Suprapubic skin (tissue), 4 donors: ENCODE data around the gene DPYSL4. TPM values are rescaled to one million over a fixed set of nuclear protein-coding genes. Genes with fewer than 3 reads are reported as not detected.

Source experiments
- DNase-seq, 2 donors: peaks; one replicate each; pipeline ENCODE4 v3.0.0-alpha.2; 2019; ENCODE audit warnings: low spot score in 2 of 2
- H3K27ac ChIP-seq: fragments of 200-600 bp; sonication (generic); one replicate; pipeline ENCODE4 v1.5.1; 2019
- H3K27me3 ChIP-seq: fragments of 200-600 bp; sonication (generic); one replicate; pipeline ENCODE4 v1.5.1; 2019
- H3K36me3 ChIP-seq: fragments of 200-600 bp; sonication (generic); one replicate; pipeline ENCODE4 v1.5.1; 2019
- H3K4me1 ChIP-seq: fragments of 200-600 bp; sonication (generic); one replicate; pipeline ENCODE4 v1.5.1; 2019
- H3K4me3 ChIP-seq: fragments of 200-600 bp; sonication (generic); one replicate; pipeline ENCODE4 v1.5.1; 2019; ENCODE audit warnings: mild to moderate bottlenecking
- H3K9me3 ChIP-seq: fragments of 200-600 bp; sonication (generic); one replicate; pipeline ENCODE4 v1.5.1; 2019
- EP300 ChIP-seq: sonication (generic); formaldehyde crosslinking; IDR thresholded peaks from one replicate; pipeline ENCODE4 v1.6.1; 2017; ENCODE audit warnings: antibody characterized with exemption
- POLR2A ChIP-seq, 2 donors: fragments of 450-650 bp; IDR thresholded peaks; one replicate each; pipeline ENCODE4 v1.6.1; 2017; ENCODE audit warnings: antibody characterized with exemption in 2 of 2, mild to moderate bottlenecking in 2 of 2, moderate library complexity in 2 of 2
- POLR2AphosphoS5 ChIP-seq, 3 donors: sonication (generic); formaldehyde crosslinking; IDR thresholded peaks; one replicate each; pipeline ENCODE4 v1.6.1; 2017; ENCODE audit warnings: antibody characterized with exemption in 3 of 3
- WGBS: methylation state at CpG from one replicate; pipeline ENCODE4 v1.1.5; 2018; 5-methylcytosine and 5-hydroxymethylcytosine counted together
- total RNA-seq, 4 donors: library from RNA; depleted of rRNA; stranded (reverse); fragments of >200 nt; gene quantifications; one replicate each; pipeline ENCODE4 v1.1.0, GENCODE V29; 2016
- TF ChIP-seq, protein P1 (sequence below), 2 donors: fragments of 200-600 bp in 1 of 2; fragments of 450-650 bp in 1 of 2; sonication (generic) in 1 of 2; IDR thresholded peaks; one replicate each; pipeline ENCODE4 v1.5.1; 2016 to 2019; ENCODE audit warnings: antibody characterized with exemption in 2 of 2, mild to moderate bottlenecking in 1 of 2, moderate library complexity in 1 of 2

Gene DPYSL4
- total RNA-seq, 4 donors from 2014 or later, result 0.38 to 1.7 (median 0.91) TPM; not detected in 1

DNA sequence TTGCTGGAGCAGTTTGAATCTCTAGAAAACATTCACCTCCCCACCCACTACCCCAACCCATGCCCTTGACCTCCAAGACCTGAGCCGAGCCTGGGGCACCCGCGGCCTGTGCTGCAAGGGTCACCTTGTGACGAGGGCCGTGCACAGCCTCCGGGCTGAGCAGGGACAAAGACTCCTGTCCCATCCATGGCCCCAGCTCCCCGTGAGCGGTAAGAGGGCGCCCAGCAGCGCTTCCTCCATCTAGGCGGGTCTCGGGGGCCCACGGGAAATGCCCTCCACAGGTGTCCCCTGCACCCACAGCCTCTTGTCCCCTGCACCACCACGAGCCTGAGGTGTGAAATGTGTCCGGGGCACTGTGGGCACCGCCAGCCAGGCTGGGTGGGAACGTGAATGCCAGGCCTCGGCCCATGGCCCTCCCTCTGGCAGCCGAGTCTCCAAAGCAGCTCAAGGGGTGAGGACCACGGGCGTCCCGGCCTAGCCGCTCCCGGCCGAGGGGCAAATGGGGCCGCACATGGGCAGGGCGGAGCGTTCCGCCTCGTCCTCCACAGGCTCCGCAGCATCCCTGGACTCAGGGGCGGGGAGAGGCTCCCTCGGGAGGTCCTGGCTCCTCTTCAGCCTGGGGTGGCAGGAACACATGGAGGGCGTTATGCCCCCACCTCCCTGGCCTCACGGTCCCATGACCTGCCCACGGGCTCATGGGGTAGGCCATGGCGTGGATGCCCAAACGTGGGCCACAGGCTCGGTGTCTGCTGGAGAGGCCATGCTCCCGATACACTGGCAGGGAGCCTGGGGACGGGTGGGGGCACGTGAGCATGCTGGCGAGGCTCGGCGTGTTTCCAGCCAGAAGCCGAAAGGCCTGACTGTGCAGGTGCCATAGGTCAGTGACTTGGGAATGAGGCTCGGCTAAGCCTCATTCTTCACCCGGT is 21.1 kb downstream of the DPYSL4 start:
- H3K36me3 ChIP-seq, result no peaks in the 10 kb centered on the region
- no peak overlapping the region for H3K27ac ChIP-seq
- no peaks in the 10 kb centered on the region for H3K27me3 ChIP-seq
- H3K9me3 ChIP-seq, result no peaks in the 10 kb centered on the region
- H3K4me1 ChIP-seq, result no peaks in the 10 kb centered on the region
- no peak overlapping the region for H3K4me3 ChIP-seq
- WGBS, result 89% methylated on average over 9 of the region's 48 CpGs
- no peak for DNase-seq
- TF ChIP-seq POLR2A (IDR thresholded peaks at IDR 0.05), result no peak
- TF ChIP-seq EP300, result no peak
- TF ChIP-seq, protein P1, sequence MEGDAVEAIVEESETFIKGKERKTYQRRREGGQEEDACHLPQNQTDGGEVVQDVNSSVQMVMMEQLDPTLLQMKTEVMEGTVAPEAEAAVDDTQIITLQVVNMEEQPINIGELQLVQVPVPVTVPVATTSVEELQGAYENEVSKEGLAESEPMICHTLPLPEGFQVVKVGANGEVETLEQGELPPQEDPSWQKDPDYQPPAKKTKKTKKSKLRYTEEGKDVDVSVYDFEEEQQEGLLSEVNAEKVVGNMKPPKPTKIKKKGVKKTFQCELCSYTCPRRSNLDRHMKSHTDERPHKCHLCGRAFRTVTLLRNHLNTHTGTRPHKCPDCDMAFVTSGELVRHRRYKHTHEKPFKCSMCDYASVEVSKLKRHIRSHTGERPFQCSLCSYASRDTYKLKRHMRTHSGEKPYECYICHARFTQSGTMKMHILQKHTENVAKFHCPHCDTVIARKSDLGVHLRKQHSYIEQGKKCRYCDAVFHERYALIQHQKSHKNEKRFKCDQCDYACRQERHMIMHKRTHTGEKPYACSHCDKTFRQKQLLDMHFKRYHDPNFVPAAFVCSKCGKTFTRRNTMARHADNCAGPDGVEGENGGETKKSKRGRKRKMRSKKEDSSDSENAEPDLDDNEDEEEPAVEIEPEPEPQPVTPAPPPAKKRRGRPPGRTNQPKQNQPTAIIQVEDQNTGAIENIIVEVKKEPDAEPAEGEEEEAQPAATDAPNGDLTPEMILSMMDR (IDR thresholded peaks at IDR 0.05), result no peak
- no peak for TF ChIP-seq POLR2AphosphoS5 (IDR thresholded peaks at IDR 0.05)

DNA sequence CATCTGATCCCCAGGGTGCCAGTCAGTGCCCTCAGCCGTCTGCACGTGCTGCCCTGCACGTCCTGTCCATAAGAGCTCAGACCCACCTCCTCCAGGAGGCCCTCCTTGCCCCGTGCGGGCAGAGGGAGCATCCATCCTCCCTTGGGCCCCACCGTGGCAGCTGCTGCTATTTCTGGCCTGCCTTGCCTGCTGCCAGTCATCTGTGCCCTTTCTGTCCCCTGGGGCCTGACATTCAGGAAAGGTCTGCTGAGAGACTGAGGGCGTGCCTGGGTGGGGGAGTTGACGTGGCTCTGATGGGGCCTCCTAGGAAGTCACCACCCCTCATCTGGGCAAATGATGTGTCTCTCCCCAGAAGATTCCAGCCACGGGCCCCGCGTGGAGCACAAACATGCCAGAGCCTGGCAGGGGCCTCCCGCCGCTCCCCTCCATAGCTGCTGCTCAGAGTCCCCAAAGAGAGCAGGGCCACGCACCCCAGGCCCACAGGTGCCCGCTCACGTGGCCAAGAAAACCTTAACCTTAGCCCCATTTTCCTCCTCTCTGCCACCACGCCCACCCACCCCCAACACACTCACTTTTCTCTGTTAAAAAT is 21.8 kb downstream of the DPYSL4 start:
- no peak for DNase-seq
- H3K4me3 ChIP-seq, result no peak overlapping the region
- WGBS, result 83% methylated on average over 13 of the region's 17 CpGs
- TF ChIP-seq POLR2A (IDR thresholded peaks at IDR 0.05) (no peak), POLR2AphosphoS5 (IDR thresholded peaks at IDR 0.05) (no peak), EP300 (no peak)
- TF ChIP-seq, protein P1 (IDR thresholded peaks at IDR 0.05), result no peak
- no peaks in the 10 kb centered on the region for H3K4me1 ChIP-seq
- H3K9me3 ChIP-seq, result no peaks in the 10 kb centered on the region
- H3K36me3 ChIP-seq, result no peaks in the 10 kb centered on the region
- H3K27ac ChIP-seq, result no peak overlapping the region
- no peaks in the 10 kb centered on the region for H3K27me3 ChIP-seq

GRCh38 chr10:132209130-132209529 is 22.4 kb downstream of the DPYSL4 start:
- no peaks in the 10 kb centered on the region for H3K36me3 ChIP-seq
- 80% methylated on average over 14 of the region's 14 CpGs for WGBS
- no peak for DNase-seq
- TF ChIP-seq, protein P1 (IDR thresholded peaks at IDR 0.05), result no peak
- no peak overlapping the region for H3K27ac ChIP-seq
- H3K9me3 ChIP-seq, result no peaks in the 10 kb centered on the region
- H3K27me3 ChIP-seq, result no peaks in the 10 kb centered on the region
- no peaks in the 10 kb centered on the region for H3K4me1 ChIP-seq
- no peak overlapping the region for H3K4me3 ChIP-seq

GRCh38 chr10:132209978-132210530 is 23.3 kb downstream of the DPYSL4 start:
- TF ChIP-seq POLR2AphosphoS5 (IDR thresholded peaks at IDR 0.05), result no peak
- TF ChIP-seq, protein P1 (IDR thresholded peaks at IDR 0.05), result no peak
- TF ChIP-seq POLR2A (IDR thresholded peaks at IDR 0.05), result no peak
- no peak for TF ChIP-seq EP300
- no peak for DNase-seq
- 83% methylated on average over 12 of the region's 23 CpGs for WGBS
- no peak overlapping the region for H3K27ac ChIP-seq
- no peaks in the 10 kb centered on the region for H3K4me1 ChIP-seq
- H3K27me3 ChIP-seq, result no peaks in the 10 kb centered on the region
- H3K9me3 ChIP-seq, result no peaks in the 10 kb centered on the region
- no peak overlapping the region for H3K4me3 ChIP-seq
- no peaks in the 10 kb centered on the region for H3K36me3 ChIP-seq

DNA sequence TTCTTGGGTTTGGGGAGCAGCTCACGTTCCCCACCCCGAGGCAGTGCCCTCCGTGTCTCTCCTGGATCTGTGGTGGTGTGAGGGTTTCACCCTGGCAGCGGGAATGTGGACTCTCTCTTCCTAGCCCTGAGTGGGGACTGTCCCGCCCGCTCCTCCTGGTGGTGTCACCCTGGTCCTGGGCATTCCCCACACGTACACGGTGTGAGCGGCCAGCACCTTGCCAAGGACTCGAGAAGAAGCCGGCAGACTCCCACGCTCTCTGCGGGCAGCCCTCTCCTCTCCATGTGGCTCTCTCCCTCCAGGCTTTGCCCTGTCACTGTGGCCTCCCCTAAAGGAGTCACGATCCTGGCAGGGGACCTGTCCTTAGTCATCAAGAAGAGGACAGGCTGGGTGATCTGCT is 24.0 kb downstream of the DPYSL4 start:
- H3K36me3 ChIP-seq, result no peaks in the 10 kb centered on the region
- no peaks in the 10 kb centered on the region for H3K9me3 ChIP-seq
- H3K4me1 ChIP-seq, result no peaks in the 10 kb centered on the region
- WGBS, result 98% methylated on average over 13 of the region's 14 CpGs
- H3K4me3 ChIP-seq, result no peak overlapping the region
- H3K27ac ChIP-seq, result no peak overlapping the region
- no peaks in the 10 kb centered on the region for H3K27me3 ChIP-seq
- no peak for TF ChIP-seq POLR2AphosphoS5 (IDR thresholded peaks at IDR 0.05)
- no peak for TF ChIP-seq EP300
- TF ChIP-seq POLR2A (IDR thresholded peaks at IDR 0.05), result no peak
- TF ChIP-seq, protein P1 (IDR thresholded peaks at IDR 0.05), result no peak
- no peak for DNase-seq
